Esophagus mucosa (tissue), 1 donor: ENCODE measurements around the gene TMEM200A. TPM values are rescaled to one million over a fixed set of nuclear protein-coding genes. Genes with fewer than 3 reads are reported as not detected.

Experiments
- ATAC-seq: fragments of 200-7000 bp; cut with Tn5 transposase; one replicate; pipeline ENCODE4 v1.9.1; 2020
- total RNA-seq: library from RNA; stranded (reverse); gene quantifications from one replicate; pipeline ENCODE4 v1.2.4, GENCODE V29; 2023
- donor health status: DM: yes; HTN: yes; CAD: no.

TMEM200A gene
- total RNA-seq, 1 donor from 2014 or later: 0.16 TPM

GRCh38 chr6:130425537-130425936, 59.7 kb downstream of the TMEM200A start:
- ATAC-seq: no peak

- ATAC-seq: no peak
Observed at GRCh38 chr6:130426066-130426721, 60.4 kb downstream of the TMEM200A start.

GRCh38 chr6:130431346-130431852, 65.6 kb downstream of the TMEM200A start:
- ATAC-seq: no peak

- ATAC-seq: no peak
Observed at GRCh38 chr6:130432838-130433237, 67.0 kb downstream of the TMEM200A start.

GRCh38 chr6:130434174-130434873, 68.5 kb downstream of the TMEM200A start:
- peak; percentile 72 for ATAC-seq

- ATAC-seq: no peak
Observed at GRCh38 chr6:130435181-130435580, 69.4 kb downstream of the TMEM200A start.

GRCh38 chr6:130437961-130438360, 72.1 kb downstream of the TMEM200A start:
- no peak for ATAC-seq

GRCh38 chr6:130447374-130447773, 81.6 kb downstream of the TMEM200A start:
- ATAC-seq: no peak

- ATAC-seq: no peak
Observed at GRCh38 chr6:130452336-130452735, 86.5 kb downstream of the TMEM200A start.

GRCh38 chr6:130453230-130453629, 87.4 kb downstream of the TMEM200A start:
- ATAC-seq: no peak

GRCh38 chr6:130457605-130458004, 91.8 kb downstream of the TMEM200A start:
- no peak for ATAC-seq

GRCh38 chr6:130459316-130459715, 93.5 kb downstream of the TMEM200A start:
- no peak for ATAC-seq

GRCh38 chr6:130460934-130461333, 95.1 kb downstream of the TMEM200A start:
- ATAC-seq: no peak

GRCh38 chr6:130466052-130466747, 100.4 kb downstream of the TMEM200A start:
- no peak for ATAC-seq

- no peak for ATAC-seq
Observed at GRCh38 chr6:130466748-130467061, 100.9 kb downstream of the TMEM200A start.

GRCh38 chr6:130467146-130468050, 101.6 kb downstream of the TMEM200A start:
- ATAC-seq: no peak

- no peak for ATAC-seq
Observed at GRCh38 chr6:130470766-130471165, 104.9 kb downstream of the TMEM200A start.

- peak; percentile 60 for ATAC-seq
Observed at GRCh38 chr6:130473886-130474285, 108.1 kb downstream of the TMEM200A start.

- ATAC-seq: no peak
Observed at GRCh38 chr6:130482645-130483390, 117.0 kb downstream of the TMEM200A start.

GRCh38 chr6:130485870-130486269, 120.1 kb downstream of the TMEM200A start:
- ATAC-seq: no peak

- no peak for ATAC-seq
Observed at GRCh38 chr6:130486417-130486816, 120.6 kb downstream of the TMEM200A start.

- no peak for ATAC-seq
Observed at GRCh38 chr6:130489514-130489913, 123.7 kb downstream of the TMEM200A start.
